ENCODE data around the gene APAF1.

Gene APAF1

DNA sequence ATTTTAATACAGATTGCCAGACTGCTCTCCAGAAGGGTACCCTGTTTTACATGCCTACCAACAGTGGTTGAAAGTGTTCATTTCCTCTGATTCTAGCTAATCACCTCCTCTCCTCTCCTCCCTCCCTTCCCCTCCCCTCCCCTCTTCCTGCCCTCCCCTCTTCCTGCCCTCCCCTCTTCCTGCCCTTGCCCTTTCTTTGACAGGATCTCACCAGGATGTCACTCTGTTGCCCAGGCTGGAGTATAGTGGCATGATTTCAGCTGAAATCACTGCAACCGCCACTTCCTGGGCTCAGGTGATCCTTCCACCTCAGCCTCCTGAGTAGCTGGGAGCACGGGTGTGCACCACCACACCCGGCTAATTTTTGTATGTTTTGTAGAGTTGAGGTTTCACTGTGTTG lies 24.7 kb downstream of the APAF1 start:
- no peak for DNase-seq

GRCh38 chr12:98671459-98671858 lies 26.4 kb downstream of the APAF1 start:
- no peak for DNase-seq

- no peak for DNase-seq
Observed at GRCh38 chr12:98674841-98675240, 29.8 kb downstream of the APAF1 start.

- no peak for DNase-seq
Observed at GRCh38 chr12:98678236-98678945, 33.3 kb downstream of the APAF1 start.

DNA sequence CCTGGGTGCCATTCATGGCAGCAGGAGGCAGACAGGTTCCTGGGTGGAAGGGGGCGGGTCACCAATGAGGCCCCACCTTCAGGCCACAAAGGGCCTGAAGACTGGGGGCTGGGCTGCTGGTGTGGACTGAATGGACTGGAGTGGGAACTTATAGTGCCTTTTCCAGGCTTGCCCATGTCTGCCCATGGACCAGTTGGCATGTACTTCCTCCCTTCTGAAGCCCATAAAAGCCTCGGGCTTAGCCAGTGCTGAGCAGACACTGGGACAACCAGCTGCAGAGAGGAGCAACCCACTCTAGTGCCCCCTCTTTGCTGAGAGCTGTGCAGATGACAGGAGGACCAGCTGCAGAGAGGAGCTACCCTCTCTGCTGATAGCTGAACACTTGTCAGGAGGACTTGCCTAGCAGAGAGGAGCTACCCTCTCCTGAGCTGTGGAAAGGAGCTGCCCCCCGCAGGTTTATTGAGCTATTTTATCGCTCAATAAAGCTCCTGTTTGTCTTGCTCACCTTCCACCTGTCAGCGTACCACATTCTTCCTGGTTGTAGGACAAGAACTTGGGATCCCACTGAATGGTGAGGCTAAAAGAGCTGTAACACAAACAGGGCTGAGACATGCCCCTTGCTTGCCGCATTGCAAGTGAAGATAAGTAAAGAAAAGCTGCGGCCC lies 34.0 kb downstream of the APAF1 start:
- no peak for DNase-seq

DNA sequence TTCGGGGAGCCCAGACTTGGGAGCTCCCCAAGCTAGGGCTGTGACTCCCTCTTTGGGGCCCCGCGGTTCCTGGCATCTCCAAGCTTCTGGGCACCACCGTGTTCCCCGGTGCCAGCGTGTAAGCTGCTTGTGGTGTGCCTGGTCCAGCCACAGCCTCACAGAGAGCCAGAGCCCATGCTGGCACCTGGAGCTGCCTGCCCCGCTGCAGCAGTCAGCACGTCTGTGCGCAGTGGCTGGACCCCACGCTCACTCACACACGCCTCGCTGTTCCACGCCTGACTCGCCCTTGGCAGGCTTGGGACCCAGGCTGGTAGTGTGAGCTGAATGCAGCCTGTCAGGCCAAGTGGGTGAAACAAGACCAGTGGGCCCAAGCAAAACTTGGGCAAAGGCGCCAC lies 34.5 kb downstream of the APAF1 start:
- DNase-seq, result no peak

- no peak for DNase-seq
Observed at GRCh38 chr12:98684199-98684598, 39.1 kb downstream of the APAF1 start.

DNA sequence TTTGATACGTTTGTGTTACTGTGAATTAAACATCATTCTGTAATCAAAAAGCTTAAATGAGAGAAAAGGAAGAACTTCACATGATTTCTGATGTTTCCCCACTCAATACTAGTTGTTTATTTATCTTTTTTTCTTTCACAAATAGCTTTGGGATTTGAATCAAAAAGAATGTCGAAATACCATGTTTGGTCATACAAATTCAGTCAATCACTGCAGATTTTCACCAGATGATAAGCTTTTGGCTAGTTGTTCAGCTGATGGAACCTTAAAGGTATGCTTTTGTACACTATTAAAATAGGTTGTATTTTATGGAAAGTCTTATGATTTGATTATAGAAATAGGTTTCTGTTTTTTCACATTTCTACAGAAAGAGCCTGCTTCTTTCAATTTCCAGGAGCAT lies 41.5 kb downstream of the APAF1 start:
- DNase-seq, result no peak

DNA sequence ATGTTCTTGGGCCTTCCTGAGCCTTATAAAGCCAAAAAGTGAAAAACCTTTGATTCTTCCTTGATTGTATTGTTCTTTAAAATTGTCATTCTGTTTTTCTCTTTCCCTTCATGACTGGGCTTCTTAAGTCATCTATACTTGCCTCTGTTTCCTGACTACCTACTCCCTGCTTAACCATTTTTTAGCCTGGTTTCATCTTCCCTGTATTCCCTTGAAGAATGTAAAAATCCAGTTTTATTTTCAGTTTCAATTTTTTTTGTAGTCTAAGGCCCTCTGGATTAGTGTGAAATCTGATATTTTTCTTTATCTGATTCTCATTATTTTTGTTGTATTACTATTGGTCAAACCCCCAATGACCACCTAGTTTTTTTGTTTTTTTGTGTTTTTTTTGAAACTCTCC lies 46.3 kb downstream of the APAF1 start:
- no peak for DNase-seq

GRCh38 chr12:98696036-98696646 lies 51.1 kb downstream of the APAF1 start:
- no peak for DNase-seq

DNA sequence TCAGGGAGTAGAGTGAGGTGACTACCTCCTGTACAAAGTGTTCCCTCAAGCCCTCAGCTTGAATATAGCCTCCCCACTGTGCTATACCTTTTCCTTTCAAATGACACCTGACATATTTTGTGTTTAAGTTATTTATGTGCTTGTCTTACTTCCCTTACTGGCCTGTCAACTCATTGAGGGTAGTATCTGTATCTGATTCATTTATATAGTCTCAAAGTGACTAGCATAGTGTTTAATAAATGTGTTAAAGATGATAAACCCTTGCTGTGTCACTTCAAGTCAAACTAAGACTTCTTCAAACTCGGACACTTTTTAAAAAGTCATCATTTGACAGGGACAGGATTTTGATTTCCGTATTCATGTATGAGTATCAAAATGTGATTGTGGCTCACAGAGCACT lies 52.1 kb downstream of the APAF1 start:
- no peak for DNase-seq

DNA sequence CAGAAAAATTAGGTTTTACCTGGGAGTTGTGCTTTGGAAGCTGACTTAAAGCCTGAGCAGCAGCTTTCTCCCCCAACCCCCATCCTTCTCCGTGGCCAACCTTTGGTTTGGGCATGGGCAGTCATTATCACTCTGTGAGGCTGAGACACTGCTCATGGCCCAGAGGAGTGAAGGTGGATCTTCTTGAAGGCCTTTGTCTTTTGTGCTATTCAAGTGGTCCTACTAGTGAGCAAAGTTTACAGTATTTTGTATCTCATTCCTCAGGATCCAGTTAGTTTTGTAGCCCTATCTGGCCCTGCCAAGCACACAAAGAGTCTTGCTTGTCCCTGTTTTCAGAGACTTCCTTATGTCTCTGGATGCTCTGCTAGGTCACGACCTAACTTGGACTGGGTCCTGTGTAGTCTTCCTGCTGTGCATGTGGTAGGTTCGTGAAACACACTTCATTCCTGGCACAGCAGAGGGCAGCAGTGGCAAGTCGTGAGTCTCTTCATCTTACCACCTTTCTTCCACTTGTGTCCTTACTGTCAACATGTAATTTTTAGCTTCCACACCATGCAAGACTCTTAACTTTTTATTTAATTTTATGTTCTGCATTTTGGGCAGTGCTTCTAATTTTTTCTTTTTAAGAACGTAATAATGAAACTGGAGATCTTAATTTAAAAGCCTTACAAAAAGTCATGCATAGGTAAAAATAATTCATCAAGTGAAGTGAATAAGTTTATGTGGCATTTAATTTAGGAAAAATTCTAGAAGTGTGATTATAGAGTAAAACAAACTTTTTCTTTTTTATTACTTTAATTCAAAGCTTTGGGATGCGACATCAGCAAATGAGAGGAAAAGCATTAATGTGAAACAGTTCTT lies 53.7 kb downstream of the APAF1 start:
- DNase-seq, result peak; percentile 50

DNA sequence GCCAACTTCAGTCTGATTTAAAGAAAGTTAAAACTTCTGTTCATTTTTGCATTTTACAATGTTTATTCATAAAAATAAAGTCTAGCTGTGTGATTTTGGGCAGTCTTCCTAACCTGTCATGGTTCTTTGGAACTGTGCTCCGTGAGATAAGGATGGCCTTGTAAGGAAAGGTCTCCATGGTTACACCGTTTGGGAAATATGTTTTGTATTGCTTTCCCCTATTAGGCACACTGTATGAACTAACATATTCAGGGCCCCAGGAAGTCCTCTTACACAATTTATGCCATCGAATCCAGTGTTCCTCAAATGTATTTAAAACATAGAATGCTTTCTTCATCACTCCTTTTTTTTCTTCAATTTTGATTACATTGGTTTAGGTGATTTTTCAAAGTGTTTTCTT lies 54.5 kb downstream of the APAF1 start:
- no peak for DNase-seq

GRCh38 chr12:98701166-98701565 lies 56.1 kb downstream of the APAF1 start:
- no peak for DNase-seq

GRCh38 chr12:98709022-98709421 lies 63.9 kb downstream of the APAF1 start:
- no peak for DNase-seq

DNA sequence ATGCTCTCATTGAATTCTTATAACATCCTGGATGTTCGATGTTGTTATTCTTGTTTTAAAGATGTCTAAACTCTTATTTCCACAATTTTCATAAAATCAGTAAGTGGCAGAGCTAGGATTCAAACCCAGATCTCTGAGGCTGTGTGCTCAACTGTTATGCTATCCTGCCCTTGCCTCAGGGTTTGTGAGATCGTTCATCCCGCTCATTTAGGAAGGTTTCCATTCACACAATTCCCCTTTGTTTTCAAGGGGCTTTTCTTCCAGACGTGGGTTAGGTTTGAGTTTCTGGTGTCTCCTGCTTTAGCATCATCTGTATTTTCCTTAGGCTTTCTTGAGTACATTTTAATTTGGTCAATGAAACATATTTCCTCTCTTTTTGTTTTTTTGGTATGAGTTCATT lies 69.3 kb downstream of the APAF1 start:
- no peak for DNase-seq

- DNase-seq, result no peak
Observed at GRCh38 chr12:98719515-98720504, 74.7 kb downstream of the APAF1 start.

- no peak for DNase-seq
Observed at GRCh38 chr12:98721204-98721702, 76.2 kb downstream of the APAF1 start.

DNA sequence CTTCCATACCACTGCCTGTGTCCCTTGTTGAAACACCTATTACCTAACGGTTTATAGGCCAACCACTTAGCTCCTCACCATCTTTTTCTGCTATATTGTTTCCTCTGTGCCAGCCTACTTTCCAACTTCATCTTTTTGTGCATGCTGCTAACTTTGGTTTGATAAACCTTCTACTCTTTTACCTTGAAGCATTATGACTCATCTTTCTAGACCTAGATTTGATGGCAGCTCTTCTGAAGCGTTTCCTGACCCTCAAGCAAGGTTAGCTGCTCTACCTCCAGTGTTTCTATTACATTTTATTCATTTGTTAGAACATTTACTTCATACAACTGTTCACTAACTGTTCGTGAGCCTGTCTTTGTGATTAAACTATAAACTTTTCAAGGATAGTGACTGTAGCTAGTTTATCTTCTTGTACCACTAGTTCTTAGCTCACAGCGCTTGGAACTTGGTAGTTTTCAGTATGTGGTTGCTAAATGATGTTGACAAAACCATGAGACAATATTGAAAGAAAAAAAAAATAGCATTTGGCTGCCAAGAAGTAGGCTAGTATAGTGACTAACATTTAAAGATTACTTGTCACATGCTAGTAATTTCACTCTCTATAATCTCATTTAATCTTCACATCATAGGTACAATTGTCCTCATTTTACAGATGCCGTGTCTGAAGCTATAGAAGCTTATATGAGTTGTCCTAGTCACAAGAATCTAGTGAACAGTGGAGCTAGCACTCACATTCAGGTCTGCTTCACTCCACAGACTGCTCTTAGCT lies 79.5 kb downstream of the APAF1 start:
- DNase-seq, result no peak

DNA sequence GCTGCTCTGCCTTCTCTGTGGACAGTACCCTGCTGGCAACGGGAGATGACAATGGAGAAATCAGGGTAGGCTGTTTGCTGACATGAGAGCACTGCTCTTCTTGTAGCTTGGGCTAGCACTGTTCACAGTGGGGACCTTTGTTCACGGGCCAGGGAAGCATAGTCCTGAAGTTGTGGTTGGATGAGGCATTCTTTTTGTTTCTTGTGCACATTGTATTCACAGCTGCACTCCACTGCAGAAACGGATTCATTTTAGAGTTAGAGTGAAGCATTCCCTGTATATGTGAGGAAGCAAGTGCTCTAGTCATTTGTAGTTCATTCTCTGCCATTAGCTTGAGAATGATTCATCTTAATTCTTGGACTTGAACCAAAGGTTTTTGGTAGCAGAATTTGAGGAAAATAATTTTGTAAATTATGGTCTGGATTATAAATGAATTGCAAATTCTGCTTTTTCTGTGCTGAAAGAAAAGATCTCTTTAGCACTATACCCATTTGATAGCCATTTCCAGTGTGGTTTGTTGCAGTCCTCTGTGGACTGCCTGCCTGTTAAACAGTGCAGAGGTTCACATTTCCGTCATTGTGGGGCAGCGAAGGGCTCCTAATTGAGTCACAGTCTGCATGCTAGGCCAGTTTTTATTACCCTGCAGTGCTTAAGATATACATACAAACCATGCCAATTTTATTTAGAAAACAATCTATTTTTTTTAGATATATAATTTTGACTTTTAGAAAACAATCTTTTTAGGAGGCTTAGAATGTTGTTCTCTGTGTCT lies 80.6 kb downstream of the APAF1 start:
- DNase-seq, result peak; percentile 49

All from stimulated activated CD4-positive, alpha-beta T cell treated with anti-CD3 and anti-CD28 coated beads, Interleukin-4, amount 100 ng/mL, for 24 hours (primary cell).